ENCODE measurements around the gene GARNL3.

Gene GARNL3

GRCh38 chr9:127398715-127399400 is 134.3 kb downstream of the GARNL3 start:
- TF ChIP-seq CTCF (IDR thresholded peaks at IDR 0.05) = no peak

GRCh38 chr9:127399736-127400269 is 135.2 kb downstream of the GARNL3 start:
- no peak for TF ChIP-seq CTCF (IDR thresholded peaks at IDR 0.05)

DNA sequence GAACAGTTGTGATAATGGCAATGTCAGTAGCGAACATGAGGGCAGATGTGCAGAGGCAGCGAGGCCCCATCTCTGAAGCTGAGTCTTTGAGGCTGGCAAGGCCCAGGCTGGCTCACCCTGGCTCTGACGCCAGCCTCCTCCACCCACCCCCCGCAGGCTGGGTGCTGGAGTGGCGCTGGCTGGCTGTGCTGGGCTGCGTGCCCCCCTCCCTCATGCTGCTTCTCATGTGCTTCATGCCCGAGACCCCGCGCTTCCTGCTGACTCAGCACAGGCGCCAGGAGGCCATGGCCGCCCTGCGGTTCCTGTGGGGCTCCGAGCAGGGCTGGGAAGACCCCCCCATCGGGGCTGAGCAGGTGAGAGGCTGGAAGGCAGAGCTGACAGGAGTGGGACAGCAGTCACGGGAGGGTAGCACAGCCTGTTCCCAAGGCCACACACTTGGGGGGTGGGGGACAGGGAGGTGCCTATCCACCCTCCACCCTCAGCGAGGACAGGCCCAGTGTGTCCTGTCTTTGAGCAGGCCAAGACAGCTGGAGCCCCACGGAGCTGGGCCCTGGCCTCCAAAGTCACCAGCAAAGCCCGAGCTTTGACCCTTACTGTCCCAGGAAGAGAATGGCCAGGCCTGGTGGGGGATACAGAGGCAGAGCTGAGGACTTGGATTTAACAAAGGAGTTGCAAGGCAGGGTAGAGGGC is 138.0 kb downstream of the GARNL3 start:
- no peak for TF ChIP-seq CTCF (IDR thresholded peaks at IDR 0.05)

- TF ChIP-seq CTCF (IDR thresholded peaks at IDR 0.05) = no peak
Observed at GRCh38 chr9:127403507-127404192, 139.1 kb downstream of the GARNL3 start.

- TF ChIP-seq CTCF (IDR thresholded peaks at IDR 0.05) = no peak
Observed at GRCh38 chr9:127404631-127405030, 140.1 kb downstream of the GARNL3 start.

DNA sequence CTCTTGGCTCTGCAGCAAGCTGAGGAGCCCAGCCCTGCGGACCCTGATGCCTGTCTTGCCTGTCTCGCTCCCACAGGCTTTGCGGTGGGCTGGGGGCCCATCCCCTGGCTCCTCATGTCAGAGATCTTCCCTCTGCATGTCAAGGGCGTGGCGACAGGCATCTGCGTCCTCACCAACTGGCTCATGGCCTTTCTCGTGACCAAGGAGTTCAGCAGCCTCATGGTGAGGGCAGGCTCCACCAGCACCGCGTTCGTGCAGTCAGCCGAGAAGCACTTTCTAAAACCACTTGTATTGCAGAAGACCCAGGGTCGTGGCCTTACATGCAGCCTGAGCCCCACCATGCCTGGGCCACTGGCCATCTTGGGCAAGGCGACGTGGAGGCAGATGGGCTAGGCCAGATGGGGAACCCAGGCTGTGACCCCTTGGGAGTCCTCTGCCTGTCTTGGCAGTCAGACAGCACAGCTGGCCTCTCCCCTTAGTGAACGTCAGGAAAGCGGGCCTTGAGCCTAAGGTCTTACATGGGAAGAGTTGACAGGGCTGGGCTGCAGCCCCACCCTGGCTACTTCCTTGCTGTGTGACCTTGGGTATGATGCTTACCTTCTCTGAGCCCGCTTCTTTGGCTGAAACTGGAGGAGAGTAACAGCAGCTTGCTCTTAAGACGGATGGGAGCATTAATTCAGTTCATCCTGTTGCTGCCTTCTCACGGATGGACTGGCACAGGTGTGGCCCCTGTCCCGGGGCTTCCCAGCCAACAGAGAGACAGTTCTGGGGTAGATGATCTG is 141.0 kb downstream of the GARNL3 start:
- no peak for TF ChIP-seq CTCF (IDR thresholded peaks at IDR 0.05)
